GM21515 (cell line): Measurements from ENCODE around the gene RIMBP2.
"Not testable (repeated sequence)": the region's sequence is repeated elsewhere in the genome, so short reads cannot be mapped to it uniquely, and the experiment has no call there.

ENCODE experiments used
- ATAC-seq: cut with Tn5 transposase; IDR thresholded peaks from one replicate; pipeline ENCODE4 v1.9.1; 2021; ENCODE audit not compliant: unreplicated experiment

Gene RIMBP2

GRCh38 chr12:130706311-130706710, 9.8 kb downstream of the RIMBP2 start:
- no peak for ATAC-seq

- no peak for ATAC-seq
These were observed 10.8 kb downstream of the RIMBP2 start for GRCh38 chr12:130705178-130705822.

- ATAC-seq = no peak
These were observed 11.5 kb downstream of the RIMBP2 start for GRCh38 chr12:130704606-130705005.

DNA sequence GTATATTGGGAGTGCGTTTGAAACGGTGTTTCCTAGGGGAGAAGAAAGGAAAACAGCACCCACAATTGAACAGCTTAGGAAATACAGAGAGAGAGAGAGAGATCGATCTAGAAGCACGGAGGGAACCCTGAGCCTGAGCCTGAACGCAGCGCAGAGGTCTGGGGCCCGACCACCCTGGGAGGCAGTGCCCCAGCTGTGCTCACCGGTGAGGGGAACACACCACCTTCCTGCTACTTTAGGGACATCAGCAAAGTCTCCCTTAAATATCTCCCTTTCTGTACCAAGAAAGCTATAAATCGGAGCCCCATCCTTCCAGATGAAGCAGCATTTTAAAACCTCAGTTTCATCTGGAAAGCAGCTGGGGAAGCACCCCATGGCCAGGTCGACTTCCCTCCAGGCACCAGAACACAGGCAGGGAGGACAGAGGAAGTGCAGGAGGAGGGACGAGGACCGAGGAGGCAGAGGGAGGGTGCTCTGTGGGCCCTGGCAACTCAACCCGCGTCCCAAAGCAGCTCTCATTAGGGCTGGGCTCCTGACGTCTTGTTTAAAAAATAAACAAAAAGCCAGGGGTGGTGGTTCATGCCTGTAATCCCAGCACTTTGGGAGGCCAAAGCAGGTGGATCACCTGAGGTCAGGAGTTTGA, 12.2 kb downstream of the RIMBP2 start:
- no peak for ATAC-seq

- no peak for ATAC-seq
These were observed 12.9 kb downstream of the RIMBP2 start for GRCh38 chr12:130702966-130703732.

DNA sequence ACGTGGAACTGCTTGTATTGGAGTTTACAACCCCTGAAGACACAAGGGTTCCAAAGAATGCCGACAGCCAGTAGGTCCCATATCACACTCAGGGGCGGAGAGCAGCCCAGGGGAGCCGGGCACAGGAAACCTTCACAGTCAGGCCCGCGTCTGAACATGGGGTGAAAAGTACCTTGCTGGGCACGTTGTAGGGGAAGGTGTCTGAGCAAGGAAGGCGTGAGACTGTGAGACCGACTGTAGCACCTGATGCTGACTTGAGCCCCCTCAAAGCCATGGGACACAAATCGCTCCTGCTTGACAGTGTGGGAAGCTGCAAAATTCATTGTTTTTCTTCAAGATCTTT, 14.7 kb downstream of the RIMBP2 start:
- no peak for ATAC-seq

- no peak for ATAC-seq
These were observed 15.4 kb downstream of the RIMBP2 start for GRCh38 chr12:130700492-130701401.

DNA sequence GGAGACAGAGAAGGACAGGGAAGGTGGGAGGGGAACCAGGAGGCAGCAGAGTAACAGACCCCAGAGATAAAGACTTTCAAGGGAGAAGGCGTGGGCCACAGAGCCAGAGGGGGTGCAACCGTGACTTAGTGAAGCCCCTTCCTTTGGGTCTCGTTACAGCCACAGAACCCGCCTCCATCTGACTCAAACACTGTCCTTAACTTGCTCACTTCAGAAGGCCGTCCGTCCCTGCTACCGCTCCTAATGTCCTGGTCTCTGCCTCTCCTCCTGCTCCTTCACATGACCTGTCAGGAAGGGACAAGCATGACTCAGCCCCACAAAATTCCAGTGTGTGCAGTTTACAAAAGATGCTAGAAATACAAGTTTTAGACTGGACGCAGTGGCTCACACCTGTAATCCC, 18.0 kb downstream of the RIMBP2 start:
- no peak for ATAC-seq

GRCh38 chr12:130696379-130697100, 19.6 kb downstream of the RIMBP2 start:
- ATAC-seq = no peak

DNA sequence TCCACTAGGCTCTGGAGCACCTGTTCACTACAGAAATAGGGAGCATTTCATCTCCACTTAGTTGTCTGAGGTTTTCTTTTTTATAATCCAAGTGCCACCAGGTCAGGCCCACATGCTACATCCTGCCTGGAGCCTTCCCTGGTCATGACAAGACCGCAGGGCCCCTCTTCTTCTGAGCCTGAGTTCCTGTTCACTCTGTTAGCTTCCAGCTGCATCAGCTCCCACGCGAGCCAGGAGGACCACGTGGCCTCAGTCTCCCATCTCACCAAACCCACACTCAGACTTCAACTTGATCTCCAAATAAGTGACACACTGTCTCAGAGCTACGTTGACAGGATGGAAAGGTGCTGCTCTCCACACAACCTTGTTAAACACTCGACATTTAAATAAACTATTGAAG, 21.0 kb downstream of the RIMBP2 start:
- ATAC-seq = no peak

GRCh38 chr12:130689408-130690405, 26.4 kb downstream of the RIMBP2 start:
- no peak for ATAC-seq

GRCh38 chr12:130688999-130689398, 27.1 kb downstream of the RIMBP2 start:
- not testable (repeated sequence) for ATAC-seq

- no peak for ATAC-seq
These were observed 28.0 kb downstream of the RIMBP2 start for GRCh38 chr12:130687796-130688778.

DNA sequence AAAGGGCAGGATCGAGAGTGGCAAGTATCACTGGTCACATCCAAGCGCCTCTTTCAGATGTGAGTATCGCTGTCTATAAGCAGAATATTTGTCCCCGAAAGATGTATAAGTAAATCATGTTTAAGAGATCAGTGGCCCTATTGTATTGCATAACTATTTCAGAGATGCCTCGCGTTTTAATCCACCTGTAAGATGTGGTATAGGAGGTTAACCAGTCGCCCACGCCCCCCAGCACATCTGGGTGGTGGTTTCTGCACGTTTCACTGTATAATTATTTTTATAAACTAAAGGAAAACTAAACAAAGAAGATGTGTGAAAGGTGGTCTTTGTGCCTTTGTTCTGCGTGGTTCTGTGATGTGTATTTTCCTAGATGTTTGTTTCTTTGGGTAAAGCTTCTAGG, 28.9 kb downstream of the RIMBP2 start:
- no peak for ATAC-seq

DNA sequence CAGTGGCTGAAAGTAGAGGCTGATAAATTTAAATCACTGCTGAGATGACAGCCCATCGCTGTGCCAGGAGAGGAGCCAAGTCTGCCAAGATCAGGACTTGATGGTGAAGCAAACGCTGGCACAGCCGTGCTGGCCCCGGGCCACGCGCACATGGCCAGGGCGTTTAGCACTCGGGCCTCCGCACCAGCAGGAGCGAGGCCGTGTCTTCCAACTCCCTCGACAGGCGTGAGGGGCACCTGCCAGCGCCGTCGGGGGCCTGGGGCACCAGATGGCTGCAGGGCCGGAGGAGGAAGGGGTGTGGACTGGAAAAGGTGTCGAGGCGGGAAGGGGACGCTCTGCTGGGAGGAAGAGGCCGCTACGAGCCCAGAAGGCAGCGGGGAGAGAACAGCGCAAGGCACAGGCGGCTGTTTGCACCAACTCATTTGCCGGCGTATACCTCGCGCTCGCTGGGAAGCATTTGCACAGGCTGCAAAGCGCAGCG, 29.5 kb downstream of the RIMBP2 start:
- ATAC-seq = no peak

DNA sequence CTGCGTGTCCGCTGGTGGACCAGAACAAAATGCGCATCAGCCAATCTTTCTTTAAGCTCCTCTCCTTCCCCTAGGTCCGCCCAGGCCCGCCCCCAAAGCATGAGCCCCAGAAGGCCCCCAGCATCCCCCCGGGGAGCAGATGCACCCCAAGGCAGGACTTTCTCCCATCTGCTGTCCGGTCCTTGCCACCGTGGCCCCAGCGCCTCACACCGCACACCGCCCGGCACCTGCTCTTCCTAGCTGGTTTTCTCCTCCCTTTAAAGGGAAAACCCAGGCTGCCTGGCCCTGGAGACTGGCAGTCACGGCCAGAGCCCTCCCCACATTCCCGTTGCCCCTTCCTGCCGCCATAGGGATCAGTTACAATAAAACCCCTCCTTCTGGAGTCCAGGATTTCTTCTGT, 30.2 kb downstream of the RIMBP2 start:
- ATAC-seq = no peak

DNA sequence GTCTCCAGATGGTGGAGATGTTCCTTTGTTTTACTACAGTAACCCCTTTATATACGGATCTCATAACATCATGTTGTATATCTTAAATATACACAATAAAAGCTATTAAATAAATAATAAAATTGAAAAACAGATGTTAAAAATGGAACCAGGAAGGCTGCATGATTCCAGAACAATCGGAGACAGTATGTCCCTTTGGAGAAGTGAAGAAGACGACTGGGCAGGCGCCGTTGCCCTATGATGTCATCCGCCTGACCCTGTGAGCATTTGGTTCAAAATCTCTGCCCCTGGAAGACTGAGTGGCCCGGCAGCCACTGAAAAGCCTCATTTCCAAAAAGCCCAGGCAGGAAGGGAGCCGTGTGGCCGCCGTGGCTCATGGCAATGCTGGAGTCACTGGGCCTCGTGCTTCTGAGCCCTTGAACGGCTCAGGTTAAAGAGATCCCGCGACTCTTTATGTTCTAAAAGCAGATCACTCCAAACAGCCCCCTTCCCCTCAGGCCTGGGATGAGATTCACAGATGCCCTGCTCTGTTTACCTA, 30.8 kb downstream of the RIMBP2 start:
- ATAC-seq = no peak

GRCh38 chr12:130683811-130684210, 32.3 kb downstream of the RIMBP2 start:
- ATAC-seq = no peak
